Measurements from ENCODE around the gene EQTN.

DNA sequence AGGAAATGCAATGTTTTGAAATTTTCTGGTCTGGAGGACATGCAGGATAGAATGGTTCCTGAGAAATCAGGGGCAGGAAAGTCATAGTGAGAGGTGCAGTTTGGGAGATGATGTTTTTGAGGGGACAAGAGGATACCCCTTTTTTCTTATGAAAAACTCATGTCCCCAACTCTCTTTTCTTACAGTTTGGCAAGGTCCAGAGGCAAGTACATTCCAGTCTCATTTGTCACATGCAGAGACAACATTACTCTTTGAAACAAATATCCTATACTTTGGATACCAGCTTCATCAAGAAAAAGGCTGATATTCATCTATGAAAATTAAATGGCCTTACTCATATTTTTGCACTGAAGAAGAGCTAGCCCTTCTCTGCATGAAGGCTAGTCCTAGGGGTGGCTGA is 48.2 kb downstream of the EQTN start:
- TF ChIP-seq, protein P1, sequence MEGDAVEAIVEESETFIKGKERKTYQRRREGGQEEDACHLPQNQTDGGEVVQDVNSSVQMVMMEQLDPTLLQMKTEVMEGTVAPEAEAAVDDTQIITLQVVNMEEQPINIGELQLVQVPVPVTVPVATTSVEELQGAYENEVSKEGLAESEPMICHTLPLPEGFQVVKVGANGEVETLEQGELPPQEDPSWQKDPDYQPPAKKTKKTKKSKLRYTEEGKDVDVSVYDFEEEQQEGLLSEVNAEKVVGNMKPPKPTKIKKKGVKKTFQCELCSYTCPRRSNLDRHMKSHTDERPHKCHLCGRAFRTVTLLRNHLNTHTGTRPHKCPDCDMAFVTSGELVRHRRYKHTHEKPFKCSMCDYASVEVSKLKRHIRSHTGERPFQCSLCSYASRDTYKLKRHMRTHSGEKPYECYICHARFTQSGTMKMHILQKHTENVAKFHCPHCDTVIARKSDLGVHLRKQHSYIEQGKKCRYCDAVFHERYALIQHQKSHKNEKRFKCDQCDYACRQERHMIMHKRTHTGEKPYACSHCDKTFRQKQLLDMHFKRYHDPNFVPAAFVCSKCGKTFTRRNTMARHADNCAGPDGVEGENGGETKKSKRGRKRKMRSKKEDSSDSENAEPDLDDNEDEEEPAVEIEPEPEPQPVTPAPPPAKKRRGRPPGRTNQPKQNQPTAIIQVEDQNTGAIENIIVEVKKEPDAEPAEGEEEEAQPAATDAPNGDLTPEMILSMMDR (IDR thresholded peaks at IDR 0.05; ENCODE audit: low read depth, low read length) = no peak
- no peak for TF ChIP-seq EZH2phosphoT487 (IDR thresholded peaks at IDR 0.05; ENCODE audit: low read depth)

Data from OCI-LY3 (cell line).